ENCODE measurements around the gene HUNK. TPM values are rescaled to one million over a fixed set of nuclear protein-coding genes. Genes with fewer than 3 reads are reported as not detected.

The HUNK gene
- total RNA-seq, 1 experiment from 2014 or later = 4.8 TPM

DNA sequence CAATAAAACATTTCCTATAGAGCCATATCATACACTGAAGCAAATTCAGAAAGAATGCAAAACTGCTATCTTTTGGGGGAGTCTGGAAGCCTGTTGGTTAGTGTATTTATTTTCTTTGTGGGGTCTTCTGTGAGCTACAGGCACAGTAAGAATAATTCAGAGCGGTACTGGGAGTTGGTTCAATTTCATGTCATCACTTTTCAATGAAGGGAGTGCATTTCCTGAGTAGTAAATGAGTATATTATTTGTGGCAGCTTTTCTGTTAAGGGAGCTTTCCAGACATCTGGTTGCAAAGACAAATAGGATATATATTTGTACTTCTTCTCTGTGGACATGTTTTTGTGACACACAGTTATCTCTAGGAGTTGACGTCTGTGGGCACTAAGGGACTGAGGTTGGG, 130.6 kb downstream of the HUNK start:
- H3K9me3 ChIP-seq = no peaks in the 10 kb centered on the region
- ChIA-PET POLR2A (no interaction called here), CTCF (no interaction called here)
- no peaks in the 10 kb centered on the region for H3K27me3 ChIP-seq (replicated peaks; ENCODE audit: control insufficient read depth, insufficient read depth, low read length)
- Mint-ChIP-seq H3K4me3 (ENCODE audit: unreplicated experiment) (no peak overlapping the region), H3K27ac (ENCODE audit: unreplicated experiment) (no peak overlapping the region), H3K27me3 (ENCODE audit: insufficient read depth, unreplicated experiment) (no peaks in the 10 kb centered on the region), H3K36me3 (ENCODE audit: insufficient read depth, unreplicated experiment) (peaks cover 6% of the 10 kb centered on the region), H3K4me1 (ENCODE audit: low read depth, unreplicated experiment) (no peaks in the 10 kb centered on the region), H3K9me3 (ENCODE audit: unreplicated experiment) (no peaks in the 10 kb centered on the region)
- no peak overlapping the region for H3K4me3 ChIP-seq (ENCODE audit: low read depth, low read length)
- intact Hi-C loops (cut with micrococcal nuclease; ENCODE audit: unreplicated experiment) = no loop called here
- DNase-seq = no peak
- BruUV-seq (replicated peaks) = no TSS peak
- TF ChIP-seq, protein P1, sequence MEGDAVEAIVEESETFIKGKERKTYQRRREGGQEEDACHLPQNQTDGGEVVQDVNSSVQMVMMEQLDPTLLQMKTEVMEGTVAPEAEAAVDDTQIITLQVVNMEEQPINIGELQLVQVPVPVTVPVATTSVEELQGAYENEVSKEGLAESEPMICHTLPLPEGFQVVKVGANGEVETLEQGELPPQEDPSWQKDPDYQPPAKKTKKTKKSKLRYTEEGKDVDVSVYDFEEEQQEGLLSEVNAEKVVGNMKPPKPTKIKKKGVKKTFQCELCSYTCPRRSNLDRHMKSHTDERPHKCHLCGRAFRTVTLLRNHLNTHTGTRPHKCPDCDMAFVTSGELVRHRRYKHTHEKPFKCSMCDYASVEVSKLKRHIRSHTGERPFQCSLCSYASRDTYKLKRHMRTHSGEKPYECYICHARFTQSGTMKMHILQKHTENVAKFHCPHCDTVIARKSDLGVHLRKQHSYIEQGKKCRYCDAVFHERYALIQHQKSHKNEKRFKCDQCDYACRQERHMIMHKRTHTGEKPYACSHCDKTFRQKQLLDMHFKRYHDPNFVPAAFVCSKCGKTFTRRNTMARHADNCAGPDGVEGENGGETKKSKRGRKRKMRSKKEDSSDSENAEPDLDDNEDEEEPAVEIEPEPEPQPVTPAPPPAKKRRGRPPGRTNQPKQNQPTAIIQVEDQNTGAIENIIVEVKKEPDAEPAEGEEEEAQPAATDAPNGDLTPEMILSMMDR (IDR thresholded peaks at IDR 0.05; ENCODE audit: insufficient read depth in 1 of 2, low read depth in 1 of 2, low read length in 1 of 2, severe bottlenecking in 1 of 2, unreplicated experiment in 1 of 2) = no peak
- no peaks in the 10 kb centered on the region for H3K36me3 ChIP-seq (ENCODE audit: control insufficient read depth, insufficient read depth, low read length)
- H3K4me1 ChIP-seq = no peaks in the 10 kb centered on the region

DNA sequence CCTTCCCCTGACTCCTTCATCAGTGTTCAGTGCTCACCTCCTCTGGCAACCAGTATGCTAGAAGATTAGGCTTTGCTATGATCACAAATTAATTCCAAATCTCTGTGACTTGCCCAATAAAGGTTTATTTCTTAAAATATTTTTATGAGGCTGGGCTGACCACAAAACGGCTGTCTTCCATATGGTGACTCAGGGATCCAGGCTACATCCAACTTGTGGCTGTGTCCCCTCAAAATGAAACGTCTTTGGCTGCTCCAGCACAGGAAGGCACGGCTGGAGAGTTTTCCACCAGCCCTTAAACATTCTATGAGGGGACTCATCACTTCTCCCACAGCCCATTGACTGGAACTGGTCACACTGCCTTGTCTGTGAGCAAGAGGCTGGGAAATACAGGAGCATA, 131.5 kb downstream of the HUNK start:
- no peaks in the 10 kb centered on the region for H3K4me1 ChIP-seq
- ChIA-PET POLR2A (no interaction called here), CTCF (no interaction called here)
- no peak overlapping the region for H3K27ac Mint-ChIP-seq (ENCODE audit: unreplicated experiment)
- H3K4me1 Mint-ChIP-seq (ENCODE audit: low read depth, unreplicated experiment) = no peaks in the 10 kb centered on the region
- no TSS peak for BruUV-seq (replicated peaks)
- intact Hi-C loops (cut with micrococcal nuclease; ENCODE audit: unreplicated experiment) = no loop called here
- peaks cover 5% of the 10 kb centered on the region for H3K36me3 Mint-ChIP-seq (ENCODE audit: insufficient read depth, unreplicated experiment)
- no peak overlapping the region for H3K4me3 Mint-ChIP-seq (ENCODE audit: unreplicated experiment)
- no peaks in the 10 kb centered on the region for H3K9me3 ChIP-seq
- DNase-seq = no peak
- no peaks in the 10 kb centered on the region for H3K9me3 Mint-ChIP-seq (ENCODE audit: unreplicated experiment)
- H3K4me3 ChIP-seq (ENCODE audit: low read depth, low read length) = no peak overlapping the region
- TF ChIP-seq, protein P1 (IDR thresholded peaks at IDR 0.05; ENCODE audit: insufficient read depth in 1 of 2, low read depth in 1 of 2, low read length in 1 of 2, severe bottlenecking in 1 of 2, unreplicated experiment in 1 of 2) = no peak
- no peaks in the 10 kb centered on the region for H3K27me3 ChIP-seq (replicated peaks; ENCODE audit: control insufficient read depth, insufficient read depth, low read length)
- H3K36me3 ChIP-seq (ENCODE audit: control insufficient read depth, insufficient read depth, low read length) = no peaks in the 10 kb centered on the region
- H3K27me3 Mint-ChIP-seq (ENCODE audit: insufficient read depth, unreplicated experiment) = peaks cover 3% of the 10 kb centered on the region

- Mint-ChIP-seq H3K27ac (ENCODE audit: unreplicated experiment) (no peak overlapping the region), H3K4me3 (ENCODE audit: unreplicated experiment) (no peak overlapping the region), H3K27me3 (ENCODE audit: insufficient read depth, unreplicated experiment) (peaks cover 3% of the 10 kb centered on the region), H3K36me3 (ENCODE audit: insufficient read depth, unreplicated experiment) (no peaks in the 10 kb centered on the region), H3K4me1 (ENCODE audit: low read depth, unreplicated experiment) (no peaks in the 10 kb centered on the region), H3K9me3 (ENCODE audit: unreplicated experiment) (no peaks in the 10 kb centered on the region)
- TF ChIP-seq, protein P1 (IDR thresholded peaks at IDR 0.05; ENCODE audit: insufficient read depth in 1 of 2, low read depth in 1 of 2, low read length in 1 of 2, severe bottlenecking in 1 of 2, unreplicated experiment in 1 of 2) = no peak
- intact Hi-C loops (cut with micrococcal nuclease; ENCODE audit: unreplicated experiment) = no loop called here
- Histone ChIP-seq H3K36me3 (ENCODE audit: control insufficient read depth, insufficient read depth, low read length) (no peaks in the 10 kb centered on the region), H3K4me3 (ENCODE audit: low read depth, low read length) (no peak overlapping the region), H3K4me1 (no peaks in the 10 kb centered on the region), H3K9me3 (no peaks in the 10 kb centered on the region), H3K27me3 (replicated peaks; ENCODE audit: control insufficient read depth, insufficient read depth, low read length) (no peaks in the 10 kb centered on the region)
- CTCF ChIA-PET = no interaction called here
- POLR2A ChIA-PET = no interaction called here
- no TSS peak for BruUV-seq (replicated peaks)
- no peak for DNase-seq
Measured at GRCh38 chr21:32007456-32007855, 134.6 kb downstream of the HUNK start.
